Neural cell (in vitro differentiated cells): ENCODE results near the gene QDPR. TPM values are rescaled to one million over a fixed set of nuclear protein-coding genes. Genes with fewer than 3 reads are reported as not detected.

Experiments
- H2AFZ ChIP-seq: fragments of 200-600, 300-800 bp; sonication (generic), shearing (Covaris generic); 2 replicates; pipeline ENCODE4 v1.6.0; 2014; ENCODE audit warnings: low read depth, mild to moderate bottlenecking, antibody characterized with exemption, low read length, moderate library complexity
- H3F3A ChIP-seq: fragments of 200-600 bp; shearing (Covaris generic); 2 replicates; pipeline ENCODE4 v1.6.1; 2016; ENCODE audit warnings: mild to moderate bottlenecking, moderate library complexity, mixed read lengths, antibody characterized with exemption, low read length; ENCODE audit not compliant: insufficient read depth, poor library complexity, severe bottlenecking
- H3K27ac ChIP-seq: fragments of 200-600, 300-800 bp; sonication (generic), shearing (Covaris generic); 2 replicates; pipeline ENCODE4 v1.5.1; 2014; ENCODE audit warnings: mild to moderate bottlenecking, low read length, moderate library complexity
- H3K27me3 ChIP-seq: fragments of 300-800, 200-600 bp; sonication (generic), shearing (Covaris generic); 2 replicates; pipeline ENCODE4 v1.6.0; 2014; ENCODE audit warnings: mild to moderate bottlenecking, low read depth, low read length, moderate library complexity; ENCODE audit not compliant: insufficient read depth
- H3K36me3 ChIP-seq: fragments of 300-800, 200-600 bp; sonication (generic), shearing (Covaris generic); 2 replicates; pipeline ENCODE4 v1.5.1; 2014; ENCODE audit warnings: mild to moderate bottlenecking, antibody characterized with exemption, low read length, moderate library complexity; ENCODE audit not compliant: insufficient read depth
- H3K4me2 ChIP-seq: fragments of 300-800, 200-600 bp; sonication (generic), shearing (Covaris generic); 2 replicates; pipeline ENCODE4 v1.6.0; 2014; ENCODE audit warnings: mild to moderate bottlenecking, low read length
- H3K4me3 ChIP-seq: fragments of 300-800, 200-600 bp; sonication (generic), shearing (Covaris generic); 2 replicates; pipeline ENCODE4 v1.5.1; 2014; ENCODE audit warnings: mild to moderate bottlenecking, low read length, moderate library complexity
- H3K79me2 ChIP-seq: fragments of 200-600 bp; shearing (Covaris generic); replicated peaks from 2 replicates; pipeline ENCODE4 v1.6.0; 2014; ENCODE audit warnings: mild to moderate bottlenecking, low read length, moderate library complexity; ENCODE audit not compliant: insufficient read depth
- H3K9ac ChIP-seq: fragments of 300-800, 200-600 bp; sonication (generic), shearing (Covaris generic); 2 replicates; pipeline ENCODE4 v1.6.1; 2016; ENCODE audit warnings: mild to moderate bottlenecking, low read length, mixed read lengths
- H3K9me2 ChIP-seq: fragments of 200-600 bp; shearing (Covaris generic); 2 replicates; pipeline ENCODE4 v1.6.1; 2016; ENCODE audit warnings: mild to moderate bottlenecking, low read length, mixed read lengths; ENCODE audit not compliant: insufficient read depth
- H3K9me3 ChIP-seq: fragments of 200-600, 300-800 bp; sonication (generic), shearing (Covaris generic); 2 replicates; pipeline ENCODE4 v1.6.1; 2016; ENCODE audit warnings: mild to moderate bottlenecking, mixed run types, low read length, moderate library complexity, mixed read lengths
- H4K20me1 ChIP-seq: fragments of 200-600 bp; shearing (Covaris generic); 2 replicates; pipeline ENCODE4 v1.6.1; 2016; ENCODE audit warnings: mild to moderate bottlenecking, mixed run types; ENCODE audit not compliant: insufficient read depth
- CTCF ChIP-seq: fragments of 450-650 bp; IDR thresholded peaks from 2 replicates; pipeline ENCODE4 v1.5.1; 2014; ENCODE audit warnings: antibody characterized with exemption, mild to moderate bottlenecking, moderate library complexity; ENCODE audit not compliant: poor library complexity, severe bottlenecking
- EP300 ChIP-seq: fragments of 450-650 bp; conservative IDR thresholded peaks from 2 replicates; pipeline ENCODE4 v1.6.1; 2014; ENCODE audit warnings: antibody characterized with exemption, mild to moderate bottlenecking, moderate library complexity; ENCODE audit not compliant: poor library complexity, severe bottlenecking
- EZH2 ChIP-seq: fragments of 200-600, 300-800 bp; shearing (Covaris generic), sonication (generic); IDR thresholded peaks from 2 replicates; pipeline ENCODE4 v1.6.1; 2014; ENCODE audit warnings: antibody characterized with exemption, low read length, borderline replicate concordance, mild to moderate bottlenecking; ENCODE audit not compliant: insufficient read depth, poor library complexity, severe bottlenecking
- MXI1 ChIP-seq: fragments of 450-650 bp; conservative IDR thresholded peaks from 2 replicates; pipeline ENCODE4 v1.6.1; 2014; ENCODE audit warnings: antibody characterized with exemption, mild to moderate bottlenecking; ENCODE audit not compliant: poor library complexity, severe bottlenecking
- POLR2AphosphoS5 ChIP-seq: IDR thresholded peaks from 2 replicates; pipeline ENCODE4 v1.6.1; 2012
- RAD21 ChIP-seq: fragments of 450-650 bp; conservative IDR thresholded peaks from 2 replicates; pipeline ENCODE4 v1.6.1; 2014; ENCODE audit warnings: antibody characterized with exemption, mild to moderate bottlenecking, moderate library complexity
- SMC3 ChIP-seq: fragments of 450-650 bp; conservative IDR thresholded peaks from 2 replicates; pipeline ENCODE4 v1.6.1; 2014; ENCODE audit warnings: antibody characterized with exemption, mild to moderate bottlenecking, moderate library complexity; ENCODE audit not compliant: poor library complexity
- TAF1 ChIP-seq: IDR thresholded peaks from 2 replicates; pipeline ENCODE4 v1.6.1; 2012; ENCODE audit warnings: low read depth
- polyA plus RNA-seq: library from polyadenylated mRNA; depleted of rRNA; stranded (reverse); fragments of >200 nt; gene quantifications from 2 replicates; pipeline ENCODE4 v1.2.3, GENCODE V29; 2014
- TF ChIP-seq, protein P1 (sequence below): IDR thresholded peaks from 2 replicates; pipeline ENCODE4 v1.6.1; 2012; ENCODE audit warnings: borderline replicate concordance

The QDPR gene
- polyA plus RNA-seq, 1 donor from 2014 or later = 37.3 TPM

- Histone ChIP-seq H3K4me3 (no peak overlapping the region), H3K36me3 (no peaks in the 10 kb centered on the region), H3K27ac (no peak overlapping the region), H3K9me3 (no peaks in the 10 kb centered on the region), H2AFZ (no peak overlapping the region), H3K9ac (no peak overlapping the region), H3K79me2 (no peaks in the 10 kb centered on the region), H3F3A (no peaks in the 10 kb centered on the region), H3K4me2 (no peak overlapping the region), H3K27me3 (no peaks in the 10 kb centered on the region), H3K9me2 (no peaks in the 10 kb centered on the region), H4K20me1 (no peaks in the 10 kb centered on the region)
- TF ChIP-seq MXI1 (no peak), EZH2 (no peak), RAD21 (no peak)
Measured at GRCh38 chr4:17560065-17560673, 48.3 kb upstream of the QDPR start.

GRCh38 chr4:17559709-17560048 is 47.8 kb upstream of the QDPR start:
- no peaks in the 10 kb centered on the region for H3K9me3 ChIP-seq
- no peaks in the 10 kb centered on the region for H3K79me2 ChIP-seq
- no peak overlapping the region for H3K9ac ChIP-seq
- no peak overlapping the region for H2AFZ ChIP-seq
- H3K4me2 ChIP-seq = no peak overlapping the region
- no peaks in the 10 kb centered on the region for H4K20me1 ChIP-seq
- H3K27me3 ChIP-seq = no peaks in the 10 kb centered on the region
- H3K9me2 ChIP-seq = no peaks in the 10 kb centered on the region
- no peak overlapping the region for H3K27ac ChIP-seq
- H3K4me3 ChIP-seq = no peak overlapping the region
- no peaks in the 10 kb centered on the region for H3F3A ChIP-seq
- no peaks in the 10 kb centered on the region for H3K36me3 ChIP-seq
- TF ChIP-seq EP300 = no peak
- TF ChIP-seq RAD21 = no peak
- TF ChIP-seq SMC3 = no peak
- TF ChIP-seq POLR2AphosphoS5 = no peak
- no peak for TF ChIP-seq TAF1
- TF ChIP-seq EZH2 = no peak
- TF ChIP-seq MXI1 = no peak
- no peak for TF ChIP-seq CTCF
- TF ChIP-seq, protein P1, sequence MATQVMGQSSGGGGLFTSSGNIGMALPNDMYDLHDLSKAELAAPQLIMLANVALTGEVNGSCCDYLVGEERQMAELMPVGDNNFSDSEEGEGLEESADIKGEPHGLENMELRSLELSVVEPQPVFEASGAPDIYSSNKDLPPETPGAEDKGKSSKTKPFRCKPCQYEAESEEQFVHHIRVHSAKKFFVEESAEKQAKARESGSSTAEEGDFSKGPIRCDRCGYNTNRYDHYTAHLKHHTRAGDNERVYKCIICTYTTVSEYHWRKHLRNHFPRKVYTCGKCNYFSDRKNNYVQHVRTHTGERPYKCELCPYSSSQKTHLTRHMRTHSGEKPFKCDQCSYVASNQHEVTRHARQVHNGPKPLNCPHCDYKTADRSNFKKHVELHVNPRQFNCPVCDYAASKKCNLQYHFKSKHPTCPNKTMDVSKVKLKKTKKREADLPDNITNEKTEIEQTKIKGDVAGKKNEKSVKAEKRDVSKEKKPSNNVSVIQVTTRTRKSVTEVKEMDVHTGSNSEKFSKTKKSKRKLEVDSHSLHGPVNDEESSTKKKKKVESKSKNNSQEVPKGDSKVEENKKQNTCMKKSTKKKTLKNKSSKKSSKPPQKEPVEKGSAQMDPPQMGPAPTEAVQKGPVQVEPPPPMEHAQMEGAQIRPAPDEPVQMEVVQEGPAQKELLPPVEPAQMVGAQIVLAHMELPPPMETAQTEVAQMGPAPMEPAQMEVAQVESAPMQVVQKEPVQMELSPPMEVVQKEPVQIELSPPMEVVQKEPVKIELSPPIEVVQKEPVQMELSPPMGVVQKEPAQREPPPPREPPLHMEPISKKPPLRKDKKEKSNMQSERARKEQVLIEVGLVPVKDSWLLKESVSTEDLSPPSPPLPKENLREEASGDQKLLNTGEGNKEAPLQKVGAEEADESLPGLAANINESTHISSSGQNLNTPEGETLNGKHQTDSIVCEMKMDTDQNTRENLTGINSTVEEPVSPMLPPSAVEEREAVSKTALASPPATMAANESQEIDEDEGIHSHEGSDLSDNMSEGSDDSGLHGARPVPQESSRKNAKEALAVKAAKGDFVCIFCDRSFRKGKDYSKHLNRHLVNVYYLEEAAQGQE = no peak
